Neural progenitor cell (in vitro differentiated cells): ENCODE results near the gene MFAP3. TPM values are rescaled to one million over a fixed set of nuclear protein-coding genes. Genes with fewer than 3 reads are reported as not detected.
A peak's percentile ranks its signal among the peaks of the same experiment; 100 is the strongest.

Experiments
- DNase-seq: peaks from one replicate; pipeline ENCODE4 v3.0.0-alpha.2; 2016; ENCODE audit warnings: low spot score
- H2AFZ ChIP-seq: fragments of 200-600 bp; sonication (generic); replicated peaks from 2 replicates; pipeline ENCODE4 v1.6.1; 2016; ENCODE audit warnings: antibody characterized with exemption
- H3F3A ChIP-seq: fragments of 200-600 bp; sonication (generic); 2 replicates; pipeline ENCODE4 v1.6.1; 2016; ENCODE audit warnings: antibody characterized with exemption, low read depth
- H3K27ac ChIP-seq: fragments of 200-600 bp; sonication (generic); 2 replicates; pipeline ENCODE4 v1.5.1; 2016; ENCODE audit warnings: mild to moderate bottlenecking
- H3K27me3 ChIP-seq: fragments of 200-600 bp; sonication (generic); 2 replicates; pipeline ENCODE4 v1.6.1; 2016; ENCODE audit warnings: mild to moderate bottlenecking, moderate library complexity
- H3K36me3 ChIP-seq: fragments of 200-600 bp; sonication (generic); 2 replicates; pipeline ENCODE4 v1.5.1; 2016
- H3K4me1 ChIP-seq: fragments of 200-600 bp; sonication (generic); 2 replicates; pipeline ENCODE4 v1.6.1; 2016; ENCODE audit warnings: mixed run types
- H3K4me2 ChIP-seq: fragments of 200-600 bp; sonication (generic); 2 replicates; pipeline ENCODE4 v1.6.1; 2016
- H3K4me3 ChIP-seq: fragments of 200-600 bp; sonication (generic); 2 replicates; pipeline ENCODE4 v1.5.1; 2016
- H3K79me2 ChIP-seq: fragments of 200-600 bp; sonication (generic); 2 replicates; pipeline ENCODE4 v1.6.1; 2016; ENCODE audit warnings: low read depth
- H3K9ac ChIP-seq: fragments of 200-600 bp; sonication (generic); 2 replicates; pipeline ENCODE4 v1.6.1; 2016
- H3K9me3 ChIP-seq: fragments of 200-600 bp; sonication (generic); 2 replicates; pipeline ENCODE4 v1.5.1; 2016; ENCODE audit warnings: low read depth
- H4K20me1 ChIP-seq: fragments of 200-600 bp; sonication (generic); 2 replicates; pipeline ENCODE4 v1.6.1; 2016; ENCODE audit warnings: low read depth
- H3K27ac Mint-ChIP-seq: 3 replicates; pipeline ENCODE4 v1.8.0; 2021; ENCODE audit warnings: mixed read lengths
- H3K27me3 Mint-ChIP-seq: 2 replicates; pipeline ENCODE4 v1.8.0; 2022; ENCODE audit warnings: low read depth, mild to moderate bottlenecking, inconsistent platforms, moderate library complexity, mixed read lengths; ENCODE audit not compliant: insufficient read depth
- H3K36me3 Mint-ChIP-seq: 3 replicates; pipeline ENCODE4 v1.8.0; 2021; ENCODE audit warnings: mixed read lengths
- H3K4me1 Mint-ChIP-seq: 3 replicates; pipeline ENCODE4 v1.8.0; 2021; ENCODE audit warnings: mixed read lengths
- H3K4me3 Mint-ChIP-seq: 3 replicates; pipeline ENCODE4 v1.8.0; 2021; ENCODE audit warnings: mild to moderate bottlenecking, moderate library complexity, mixed read lengths
- H3K9me3 Mint-ChIP-seq: 3 replicates; pipeline ENCODE4 v1.8.0; 2020; ENCODE audit warnings: mixed read lengths
- EZH2 ChIP-seq: fragments of 200-600 bp; sonication (generic); IDR thresholded peaks from 2 replicates; pipeline ENCODE4 v1.6.1; 2017; ENCODE audit warnings: antibody characterized with exemption, mild to moderate bottlenecking, moderate library complexity
- EZH2phosphoT487 ChIP-seq: fragments of 200-600 bp; sonication (generic); IDR thresholded peaks from 2 replicates; pipeline ENCODE4 v1.6.1; 2017; ENCODE audit warnings: antibody characterized with exemption
- total RNA-seq: library from RNA; depleted of rRNA; stranded (reverse); fragments of >200 nt; gene quantifications from 2 replicates; pipeline ENCODE4 v1.2.3, GENCODE V29; 2015; ENCODE audit warnings: low replicate concordance
- TF ChIP-seq, protein P1 (sequence below): fragments of 200-600 bp; sonication (generic); IDR thresholded peaks from 2 replicates; pipeline ENCODE4 v1.5.1; 2017; ENCODE audit warnings: antibody characterized with exemption, mild to moderate bottlenecking

The MFAP3 gene
- total RNA-seq, 1 donor from 2014 or later, result 89.7 TPM

DNA sequence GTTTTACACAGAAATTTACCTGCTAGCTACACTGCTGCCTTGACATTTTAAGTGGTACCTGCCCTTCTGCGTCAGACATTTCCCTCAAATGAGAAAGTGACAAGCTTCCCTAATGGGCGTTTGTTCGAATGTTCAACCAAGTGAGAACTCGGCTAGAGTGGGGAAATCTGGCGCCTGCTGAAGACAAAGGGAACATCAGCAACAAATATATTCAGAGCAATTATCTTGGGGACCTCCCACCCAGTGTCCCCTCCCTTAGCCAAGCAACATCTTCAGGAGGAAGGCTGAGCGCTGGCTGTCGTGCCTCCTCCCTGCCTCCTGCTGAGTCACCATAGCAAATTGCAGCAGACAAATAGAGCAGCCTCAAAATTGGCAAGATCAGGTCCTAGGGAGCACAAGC lies 57.1 kb downstream of the MFAP3 start:
- Mint-ChIP-seq H3K27me3 (peaks cover 8% of the 10 kb centered on the region), H3K27ac (no peak overlapping the region), H3K4me3 (no peak overlapping the region), H3K4me1 (peaks cover 32% of the 10 kb centered on the region), H3K36me3 (no peaks in the 10 kb centered on the region), H3K9me3 (peaks cover 3% of the 10 kb centered on the region)
- no peaks in the 10 kb centered on the region for H3K79me2 ChIP-seq
- H3K4me1 ChIP-seq, result peaks cover 20% of the 10 kb centered on the region
- TF ChIP-seq, protein P1, sequence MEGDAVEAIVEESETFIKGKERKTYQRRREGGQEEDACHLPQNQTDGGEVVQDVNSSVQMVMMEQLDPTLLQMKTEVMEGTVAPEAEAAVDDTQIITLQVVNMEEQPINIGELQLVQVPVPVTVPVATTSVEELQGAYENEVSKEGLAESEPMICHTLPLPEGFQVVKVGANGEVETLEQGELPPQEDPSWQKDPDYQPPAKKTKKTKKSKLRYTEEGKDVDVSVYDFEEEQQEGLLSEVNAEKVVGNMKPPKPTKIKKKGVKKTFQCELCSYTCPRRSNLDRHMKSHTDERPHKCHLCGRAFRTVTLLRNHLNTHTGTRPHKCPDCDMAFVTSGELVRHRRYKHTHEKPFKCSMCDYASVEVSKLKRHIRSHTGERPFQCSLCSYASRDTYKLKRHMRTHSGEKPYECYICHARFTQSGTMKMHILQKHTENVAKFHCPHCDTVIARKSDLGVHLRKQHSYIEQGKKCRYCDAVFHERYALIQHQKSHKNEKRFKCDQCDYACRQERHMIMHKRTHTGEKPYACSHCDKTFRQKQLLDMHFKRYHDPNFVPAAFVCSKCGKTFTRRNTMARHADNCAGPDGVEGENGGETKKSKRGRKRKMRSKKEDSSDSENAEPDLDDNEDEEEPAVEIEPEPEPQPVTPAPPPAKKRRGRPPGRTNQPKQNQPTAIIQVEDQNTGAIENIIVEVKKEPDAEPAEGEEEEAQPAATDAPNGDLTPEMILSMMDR, result no peak
- TF ChIP-seq EZH2 (no peak), EZH2phosphoT487 (no peak)
- DNase-seq, result no peak
- no peak overlapping the region for H3K4me3 ChIP-seq
- no peak overlapping the region for H3K27ac ChIP-seq
- no peaks in the 10 kb centered on the region for H3K27me3 ChIP-seq
- H2AFZ ChIP-seq, result no peak overlapping the region
- no peak overlapping the region for H3K9ac ChIP-seq
- H3K4me2 ChIP-seq, result no peak overlapping the region
- no peaks in the 10 kb centered on the region for H3K36me3 ChIP-seq
- H4K20me1 ChIP-seq, result no peaks in the 10 kb centered on the region
- peaks cover 10% of the 10 kb centered on the region for H3F3A ChIP-seq
- H3K9me3 ChIP-seq, result no peaks in the 10 kb centered on the region

DNA sequence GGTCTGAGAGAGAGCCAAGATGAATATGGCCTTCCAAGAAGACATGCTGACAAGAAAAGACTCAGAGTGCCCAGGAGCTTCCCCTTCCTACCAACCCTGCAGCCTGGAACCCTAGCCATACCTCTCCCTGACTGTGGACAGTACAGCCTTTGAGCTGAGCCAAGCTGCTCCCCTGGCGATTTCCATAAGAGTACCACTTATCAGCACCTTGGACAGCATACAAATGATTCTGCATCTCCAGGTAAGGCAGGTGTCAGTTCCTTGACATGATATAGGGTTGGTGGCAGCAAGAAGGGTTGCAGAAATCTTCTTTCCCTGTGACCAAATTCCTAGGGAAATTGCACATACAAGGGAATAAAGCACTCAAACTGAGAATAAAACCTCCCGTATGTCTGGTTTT lies 58.3 kb downstream of the MFAP3 start:
- Histone ChIP-seq H2AFZ (no peak overlapping the region), H3K36me3 (no peaks in the 10 kb centered on the region), H4K20me1 (no peaks in the 10 kb centered on the region), H3K27ac (no peak overlapping the region), H3K9ac (no peak overlapping the region), H3K4me1 (peaks cover 16% of the 10 kb centered on the region), H3F3A (peaks cover 4% of the 10 kb centered on the region), H3K79me2 (no peaks in the 10 kb centered on the region), H3K27me3 (no peaks in the 10 kb centered on the region), H3K4me3 (no peak overlapping the region), H3K4me2 (no peak overlapping the region), H3K9me3 (no peaks in the 10 kb centered on the region)
- peaks cover 8% of the 10 kb centered on the region for H3K27me3 Mint-ChIP-seq
- H3K4me3 Mint-ChIP-seq, result no peak overlapping the region
- DNase-seq, result peak; percentile 49
- H3K36me3 Mint-ChIP-seq, result no peaks in the 10 kb centered on the region
- TF ChIP-seq, protein P1, result no peak
- TF ChIP-seq EZH2phosphoT487 (no peak), EZH2 (no peak)
- peaks cover 29% of the 10 kb centered on the region for H3K4me1 Mint-ChIP-seq
- H3K27ac Mint-ChIP-seq, result no peak overlapping the region
- H3K9me3 Mint-ChIP-seq, result peaks cover 3% of the 10 kb centered on the region

DNA sequence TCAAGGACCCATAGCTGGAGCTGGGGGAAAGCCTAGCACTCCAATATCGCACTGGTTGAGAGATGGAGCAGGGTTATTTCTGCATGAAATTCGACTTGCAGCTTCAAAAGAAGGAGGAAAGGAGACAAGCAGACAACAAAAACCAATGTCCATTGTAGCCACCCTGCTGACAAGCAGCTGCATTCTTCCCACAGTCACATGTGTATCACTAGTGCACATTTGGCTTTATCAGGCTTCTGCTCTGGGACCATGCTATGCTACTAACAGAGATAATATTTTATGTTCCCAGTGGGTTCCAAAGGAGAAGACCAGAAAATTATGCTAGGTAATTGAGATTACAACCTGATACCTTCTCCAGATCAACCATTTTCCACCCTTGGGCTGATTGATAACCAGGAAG lies 59.7 kb downstream of the MFAP3 start:
- no peak overlapping the region for H3K27ac Mint-ChIP-seq
- H3K36me3 Mint-ChIP-seq, result no peaks in the 10 kb centered on the region

More for the DNA sequence above, 59.7 kb downstream of the MFAP3 start:
- no peak overlapping the region for H3K4me3 Mint-ChIP-seq
- Histone ChIP-seq H3K4me2 (no peak overlapping the region), H3K27ac (no peak overlapping the region), H4K20me1 (no peaks in the 10 kb centered on the region), H3K9ac (no peak overlapping the region), H2AFZ (no peak overlapping the region), H3K4me1 (peaks cover 10% of the 10 kb centered on the region), H3K9me3 (no peaks in the 10 kb centered on the region), H3K4me3 (no peak overlapping the region), H3F3A (no peaks in the 10 kb centered on the region), H3K79me2 (no peaks in the 10 kb centered on the region), H3K36me3 (no peaks in the 10 kb centered on the region), H3K27me3 (no peaks in the 10 kb centered on the region)
- DNase-seq, result no peak
- no peak for TF ChIP-seq EZH2phosphoT487
- TF ChIP-seq EZH2, result no peak
- TF ChIP-seq, protein P1, result no peak
- H3K27me3 Mint-ChIP-seq, result peaks cover 8% of the 10 kb centered on the region
- peaks cover 3% of the 10 kb centered on the region for H3K9me3 Mint-ChIP-seq
- H3K4me1 Mint-ChIP-seq, result peaks cover 23% of the 10 kb centered on the region
